ENCODE data around the gene GABBR2. TPM values are rescaled to one million over a fixed set of nuclear protein-coding genes. Genes with fewer than 3 reads are reported as not detected.
A peak's percentile ranks its signal among the peaks of the same experiment; 100 is the strongest.

GABBR2 gene
- total and polyA plus RNA-seq, 7 experiments from 2014 or later, result not detected

DNA sequence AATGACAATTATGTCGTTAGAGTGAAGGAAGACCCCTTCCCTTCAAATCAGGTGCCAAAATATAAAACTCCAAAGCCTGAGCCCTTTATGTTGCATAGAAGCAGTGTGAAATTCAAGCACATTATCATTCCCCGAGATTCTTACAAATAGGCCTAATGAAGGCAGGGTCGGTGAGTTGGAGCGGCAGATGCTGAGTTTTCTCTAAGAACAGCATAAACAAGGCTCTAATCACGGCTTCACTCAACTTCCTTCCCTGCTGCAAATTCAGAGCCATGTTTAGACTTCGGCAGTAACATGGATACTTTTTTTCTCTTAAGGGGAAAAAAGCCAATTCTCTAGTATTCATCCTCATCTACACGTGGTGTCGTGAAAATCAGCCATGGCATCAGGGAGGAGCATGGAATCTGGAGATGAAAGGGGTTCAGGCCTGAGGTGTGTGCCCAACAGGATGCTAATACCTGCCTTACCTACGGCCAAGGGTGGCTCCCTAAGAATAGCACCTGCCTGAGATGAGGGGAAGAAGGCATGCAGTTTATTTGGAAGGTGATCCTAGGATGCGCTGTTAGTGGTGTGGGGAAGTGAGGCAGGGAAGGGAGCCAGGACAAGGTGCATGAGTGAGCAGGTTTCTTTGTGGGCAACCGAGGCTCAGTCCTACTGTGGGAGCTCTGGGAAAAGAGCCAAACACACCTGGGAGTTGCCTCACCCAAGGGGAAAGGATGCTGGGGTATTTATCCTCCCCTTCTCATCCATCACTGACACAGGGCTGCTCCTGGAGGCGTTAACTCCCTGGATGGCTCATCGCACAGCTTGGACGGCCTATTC, 306.5 kb downstream of the GABBR2 start:
- H3K4me3 ChIP-seq (ENCODE audit: low read length), result no peak overlapping the region
- H3K4me1 ChIP-seq (ENCODE audit: control insufficient read depth in 2 of 2, insufficient read depth in 2 of 2, low read length in 2 of 2), result no peaks in the 10 kb centered on the region
- H3K9me3 ChIP-seq (ENCODE audit: control insufficient read depth in 2 of 3, low read length in 3 of 3), result no peaks in the 10 kb centered on the region
- no peaks in the 10 kb centered on the region for H3K36me3 ChIP-seq (ENCODE audit: control insufficient read depth in 2 of 3, insufficient read depth in 3 of 3, low read length in 3 of 3)
- intact Hi-C loops (cut with micrococcal nuclease), result no loop called here
- ChIA-PET POLR2A (no interaction called here), CTCF (no interaction called here)
- no peaks in the 10 kb centered on the region for H3K27me3 ChIP-seq (ENCODE audit: control insufficient read depth in 2 of 2, insufficient read depth in 2 of 2, low read length in 2 of 2)
- Mint-ChIP-seq H3K9me3 (no peaks in the 10 kb centered on the region), H3K27me3 (peaks cover 4 to 30% (median 17%) of the 10 kb centered on the region in 5 donors), H3K4me3 (no peak overlapping the region), H3K4me1 (no peaks in the 10 kb centered on the region), H3K27ac (no peak overlapping the region), H3K36me3 (no peaks in the 10 kb centered on the region)
- ATAC-seq (no peak), DNase-seq (no peak)
- H3K27ac ChIP-seq (ENCODE audit: low read depth, low read length), result no peak overlapping the region

DNA sequence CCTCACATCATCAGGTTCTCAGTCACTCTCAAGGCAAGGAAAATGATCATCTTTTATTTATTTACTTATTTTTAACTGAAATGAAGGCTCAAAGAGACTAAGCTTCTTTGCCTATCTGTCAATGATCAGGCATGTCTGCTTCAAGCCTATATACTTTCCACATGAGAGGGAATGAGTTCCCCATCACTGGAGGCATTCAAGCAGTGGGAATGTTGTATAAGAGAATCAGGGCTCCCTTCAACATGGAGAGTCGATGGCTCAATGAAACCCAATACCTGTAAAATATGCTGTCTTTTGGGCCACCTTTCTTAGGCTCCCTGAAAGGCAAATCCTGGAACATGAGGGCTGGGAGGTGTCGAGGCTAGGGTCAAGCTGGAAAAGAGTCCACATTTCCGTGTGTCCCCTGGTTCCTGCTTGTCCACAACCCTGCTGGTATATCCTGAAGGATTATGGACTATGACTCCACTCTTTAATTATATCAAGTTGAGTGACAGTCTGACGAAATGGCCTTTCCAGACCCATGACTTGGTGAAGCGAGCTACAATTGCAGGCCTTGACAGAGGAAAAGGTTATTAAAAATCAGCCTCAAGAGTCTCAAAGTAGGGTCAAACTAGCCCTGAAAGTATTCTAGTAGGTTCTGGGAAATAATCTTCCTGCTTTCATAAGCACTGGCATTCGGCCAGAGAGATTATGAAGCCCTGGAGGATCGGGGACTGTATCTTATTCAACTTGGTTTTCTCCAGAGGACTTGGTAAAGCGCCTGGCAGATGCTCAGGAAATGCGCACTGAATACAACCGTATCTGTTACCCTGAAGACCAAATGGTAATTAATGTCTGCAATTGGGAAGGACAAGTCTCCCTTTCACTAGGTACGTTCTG, 307.4 kb downstream of the GABBR2 start:
- no peak overlapping the region for H3K4me3 Mint-ChIP-seq
- no peaks in the 10 kb centered on the region for H3K9me3 Mint-ChIP-seq
- no peaks in the 10 kb centered on the region for H3K4me1 Mint-ChIP-seq
- no peaks in the 10 kb centered on the region for H3K36me3 ChIP-seq (ENCODE audit: control insufficient read depth in 2 of 3, insufficient read depth in 3 of 3, low read length in 3 of 3)
- H3K27me3 ChIP-seq (ENCODE audit: control insufficient read depth in 2 of 2, insufficient read depth in 2 of 2, low read length in 2 of 2), result no peaks in the 10 kb centered on the region
- intact Hi-C loops (cut with micrococcal nuclease), result no loop called here
- no peak overlapping the region for H3K27ac ChIP-seq (ENCODE audit: low read depth, low read length)
- DNase-seq (no peak), ATAC-seq (no peak)
- peaks cover 4 to 30% (median 17%) of the 10 kb centered on the region in 5 donors for H3K27me3 Mint-ChIP-seq
- no peaks in the 10 kb centered on the region for H3K9me3 ChIP-seq (ENCODE audit: control insufficient read depth in 2 of 3, low read length in 3 of 3)
- POLR2A ChIA-PET, result no interaction called here
- no peaks in the 10 kb centered on the region for H3K4me1 ChIP-seq (ENCODE audit: control insufficient read depth in 2 of 2, insufficient read depth in 2 of 2, low read length in 2 of 2)
- no peak overlapping the region for H3K4me3 ChIP-seq (ENCODE audit: low read length)
- CTCF ChIA-PET, result no interaction called here
- no peaks in the 10 kb centered on the region for H3K36me3 Mint-ChIP-seq
- no peak overlapping the region for H3K27ac Mint-ChIP-seq

DNA sequence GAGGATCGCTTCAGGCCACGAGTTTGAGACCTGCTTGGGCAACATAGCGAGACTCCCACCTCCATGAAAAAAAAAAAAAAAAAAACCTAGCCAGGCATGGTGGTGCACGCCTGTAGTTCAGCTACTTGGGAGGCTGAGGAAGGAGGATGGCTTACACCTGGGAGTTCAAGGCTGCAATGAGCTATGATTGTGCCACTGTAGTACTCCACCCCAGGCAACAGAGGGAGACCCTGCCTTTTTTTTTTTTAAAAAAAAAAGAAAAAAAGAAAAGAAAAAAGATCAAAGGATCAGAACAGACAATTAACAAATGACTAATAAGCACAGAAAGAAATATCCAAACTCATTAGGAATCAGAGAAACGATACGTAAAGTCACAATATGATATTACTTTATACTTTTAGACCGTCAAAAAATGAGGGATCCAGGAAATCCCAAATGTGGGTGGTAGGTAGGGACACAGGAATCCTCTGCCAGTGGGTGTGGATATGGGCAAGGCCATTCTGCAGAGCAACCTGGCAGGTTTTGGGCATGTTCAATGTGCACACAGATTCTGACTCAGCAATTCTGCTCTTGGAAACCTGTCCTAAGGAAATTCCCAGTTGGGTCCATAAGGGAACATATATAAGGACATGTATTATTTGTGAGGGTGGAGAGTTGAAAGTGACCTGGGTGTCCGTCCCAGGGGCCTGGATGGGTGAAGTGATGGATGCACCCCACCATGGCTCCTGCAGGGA, 308.6 kb downstream of the GABBR2 start:
- Mint-ChIP-seq H3K36me3 (peaks cover 0 to under 1% (median 0%) of the 10 kb centered on the region in 5 donors), H3K9me3 (peaks cover 0 to 2% (median 0%) of the 10 kb centered on the region in 11 donors), H3K4me3 (no peak overlapping the region), H3K27me3 (peaks cover 4 to 37% (median 22%) of the 10 kb centered on the region in 5 donors), H3K27ac (no peak overlapping the region), H3K4me1 (no peaks in the 10 kb centered on the region)
- DNase-seq, result no peak
- intact Hi-C loops (cut with micrococcal nuclease), result no loop called here
- H3K27ac ChIP-seq (ENCODE audit: low read depth, low read length), result no peak overlapping the region
- H3K9me3 ChIP-seq (ENCODE audit: control insufficient read depth in 2 of 3, low read length in 3 of 3), result no peaks in the 10 kb centered on the region
- no peaks in the 10 kb centered on the region for H3K4me1 ChIP-seq (ENCODE audit: control insufficient read depth in 2 of 2, insufficient read depth in 2 of 2, low read length in 2 of 2)
- H3K36me3 ChIP-seq (ENCODE audit: control insufficient read depth in 2 of 3, insufficient read depth in 3 of 3, low read length in 3 of 3), result no peaks in the 10 kb centered on the region
- no peak for ATAC-seq
- POLR2A ChIA-PET, result no interaction called here
- CTCF ChIA-PET, result no interaction called here
- no peak overlapping the region for H3K4me3 ChIP-seq (ENCODE audit: low read length)
- no peaks in the 10 kb centered on the region for H3K27me3 ChIP-seq (ENCODE audit: control insufficient read depth in 2 of 2, insufficient read depth in 2 of 2, low read length in 2 of 2)

DNA sequence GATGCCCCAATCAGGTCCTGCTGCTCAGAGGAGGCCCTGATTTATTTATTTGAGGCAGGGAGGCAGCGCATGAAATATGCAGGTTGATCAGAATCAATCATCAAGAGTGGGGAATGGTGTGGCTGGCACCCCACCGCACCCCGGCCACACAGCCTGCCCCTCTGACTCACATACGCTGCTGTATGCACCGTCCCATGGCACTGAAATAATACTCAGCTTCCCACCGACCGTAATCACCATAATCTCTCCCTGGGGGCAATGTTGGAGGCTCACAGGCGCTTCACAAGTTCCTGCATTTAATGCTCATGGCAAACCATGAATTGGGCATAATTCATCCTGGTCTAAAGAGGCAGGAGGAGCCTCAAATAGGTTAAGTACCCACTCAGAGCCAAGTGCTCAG, 312.1 kb downstream of the GABBR2 start:
- Histone ChIP-seq H3K27me3 (ENCODE audit: control insufficient read depth in 2 of 2, insufficient read depth in 2 of 2, low read length in 2 of 2) (no peaks in the 10 kb centered on the region), H3K4me1 (ENCODE audit: control insufficient read depth in 2 of 2, insufficient read depth in 2 of 2, low read length in 2 of 2) (peaks cover 0 to 2% of the 10 kb centered on the region in 2 donors), H3K36me3 (ENCODE audit: control insufficient read depth in 2 of 3, insufficient read depth in 3 of 3, low read length in 3 of 3) (no peaks in the 10 kb centered on the region), H3K4me3 (ENCODE audit: low read length) (no peak overlapping the region), H3K9me3 (ENCODE audit: control insufficient read depth in 2 of 3, low read length in 3 of 3) (no peaks in the 10 kb centered on the region), H3K27ac (ENCODE audit: low read depth, low read length) (no peak overlapping the region)
- H3K9me3 Mint-ChIP-seq, result peaks cover 0 to 8% (median 3%) of the 10 kb centered on the region in 11 donors
- peaks cover 4 to 33% (median 17%) of the 10 kb centered on the region in 5 donors for H3K27me3 Mint-ChIP-seq
- no peak overlapping the region for H3K27ac Mint-ChIP-seq
- ChIA-PET POLR2A (no interaction called here), CTCF (no interaction called here)
- no peak overlapping the region for H3K4me3 Mint-ChIP-seq
- ATAC-seq, result no peak
- H3K4me1 Mint-ChIP-seq, result peaks cover 2 to 13% (median 7%) of the 10 kb centered on the region in 7 donors
- intact Hi-C loops (cut with micrococcal nuclease), result no loop called here
- peaks cover 0 to 5% (median 4%) of the 10 kb centered on the region in 5 donors for H3K36me3 Mint-ChIP-seq
- no peak for DNase-seq

DNA sequence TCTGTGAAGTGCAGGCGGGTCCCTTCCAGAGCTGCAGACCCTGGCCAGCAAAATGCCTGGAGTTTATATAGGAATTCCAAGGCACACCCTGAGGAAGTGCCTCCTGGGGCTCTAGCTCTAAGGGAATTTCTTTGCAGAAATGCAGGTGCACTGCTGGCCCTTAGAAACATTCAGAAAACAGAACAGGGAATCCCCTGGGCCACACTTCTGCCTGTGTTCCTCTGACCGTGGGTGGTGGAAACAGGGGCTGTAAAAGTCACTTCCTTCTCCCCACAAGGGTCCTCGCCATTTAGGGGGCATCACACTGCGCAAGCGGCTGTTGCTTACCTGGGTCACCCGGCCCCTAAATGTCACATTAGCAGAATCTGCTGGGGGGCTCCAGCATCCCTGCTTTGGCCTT, 312.5 kb downstream of the GABBR2 start:
- Mint-ChIP-seq H3K36me3 (peaks cover 0 to 5% (median 4%) of the 10 kb centered on the region in 5 donors), H3K9me3 (peaks cover 0 to 8% (median 3%) of the 10 kb centered on the region in 11 donors), H3K4me3 (no peak overlapping the region), H3K27ac (no peak overlapping the region), H3K4me1 (peaks cover 6 to 17% (median 11%) of the 10 kb centered on the region in 7 donors), H3K27me3 (peaks cover 4 to 33% (median 17%) of the 10 kb centered on the region in 5 donors)
- CTCF ChIA-PET, result no interaction called here
- no peak overlapping the region for H3K4me3 ChIP-seq (ENCODE audit: low read length)
- intact Hi-C loops (cut with micrococcal nuclease), result no loop called here
- POLR2A ChIA-PET, result no interaction called here
- no peak overlapping the region for H3K27ac ChIP-seq (ENCODE audit: low read depth, low read length)
- H3K36me3 ChIP-seq (ENCODE audit: control insufficient read depth in 2 of 3, insufficient read depth in 3 of 3, low read length in 3 of 3), result no peaks in the 10 kb centered on the region
- ATAC-seq, result no peak
- peaks cover 0 to 6% of the 10 kb centered on the region in 2 donors for H3K4me1 ChIP-seq (ENCODE audit: control insufficient read depth in 2 of 2, insufficient read depth in 2 of 2, low read length in 2 of 2)
- DNase-seq, result no peak
- H3K9me3 ChIP-seq (ENCODE audit: control insufficient read depth in 2 of 3, low read length in 3 of 3), result no peaks in the 10 kb centered on the region
- H3K27me3 ChIP-seq (ENCODE audit: control insufficient read depth in 2 of 2, insufficient read depth in 2 of 2, low read length in 2 of 2), result no peaks in the 10 kb centered on the region

DNA sequence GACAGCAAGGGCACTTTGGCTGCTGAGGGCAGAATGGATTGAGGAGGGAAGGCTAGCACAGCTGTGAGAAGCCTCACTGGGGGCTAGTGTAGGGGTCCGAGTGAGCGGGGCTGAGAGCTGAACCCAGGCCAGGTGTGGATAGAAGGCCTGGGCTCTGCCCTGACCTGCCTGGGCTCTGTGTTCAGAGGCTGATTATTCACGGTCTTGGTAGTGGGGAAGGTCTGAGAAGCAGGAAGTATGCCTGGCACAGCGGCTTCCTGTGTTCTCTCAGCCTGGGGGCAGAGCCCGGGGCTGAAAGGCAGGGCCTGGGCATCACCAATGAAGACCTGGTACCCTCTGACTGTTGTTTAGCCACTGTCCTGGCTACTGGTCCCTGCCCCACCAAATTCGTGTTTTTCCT, 316.9 kb downstream of the GABBR2 start:
- intact Hi-C loops (cut with micrococcal nuclease), result no loop called here
- Histone ChIP-seq H3K27ac (ENCODE audit: low read depth, low read length) (no peak overlapping the region), H3K4me1 (ENCODE audit: control insufficient read depth in 2 of 2, insufficient read depth in 2 of 2, low read length in 2 of 2) (peaks cover 0 to 7% of the 10 kb centered on the region in 2 donors), H3K9me3 (ENCODE audit: control insufficient read depth in 2 of 3, low read length in 3 of 3) (no peaks in the 10 kb centered on the region), H3K27me3 (ENCODE audit: control insufficient read depth in 2 of 2, insufficient read depth in 2 of 2, low read length in 2 of 2) (no peaks in the 10 kb centered on the region), H3K4me3 (ENCODE audit: low read length) (no peak overlapping the region), H3K36me3 (ENCODE audit: control insufficient read depth in 2 of 3, insufficient read depth in 3 of 3, low read length in 3 of 3) (no peaks in the 10 kb centered on the region)
- ATAC-seq (peak; percentile 42), DNase-seq (peak in 4 of 9 donors; percentile 9 to 20 (median 16))
- Mint-ChIP-seq H3K9me3 (peaks cover 0 to 8% (median 3%) of the 10 kb centered on the region in 11 donors), H3K4me1 (peaks cover 6 to 22% (median 13%) of the 10 kb centered on the region in 7 donors), H3K27ac (peak overlapping the region; percentile 11 to 90 (median 71)), H3K4me3 (peak overlapping the region in 5 of 10 donors; percentile 13 to 47 (median 15)), H3K36me3 (peaks cover 0 to 5% (median 4%) of the 10 kb centered on the region in 5 donors), H3K27me3 (peaks cover 0 to 12% (median 4%) of the 10 kb centered on the region in 5 donors)
- POLR2A ChIA-PET, result no interaction called here
- CTCF ChIA-PET, result no interaction called here

Data from naive thymus-derived CD4-positive, alpha-beta T cell (primary cell).